ENCODE measurements around the gene SLC45A3.

SLC45A3 gene

GRCh38 chr1:205699416-205699815, 19.1 kb upstream of the SLC45A3 start:
- DNase-seq: no peak

GRCh38 chr1:205698921-205699320, 18.6 kb upstream of the SLC45A3 start:
- DNase-seq: no peak

GRCh38 chr1:205693421-205693991, 13.2 kb upstream of the SLC45A3 start:
- no peak for DNase-seq

DNA sequence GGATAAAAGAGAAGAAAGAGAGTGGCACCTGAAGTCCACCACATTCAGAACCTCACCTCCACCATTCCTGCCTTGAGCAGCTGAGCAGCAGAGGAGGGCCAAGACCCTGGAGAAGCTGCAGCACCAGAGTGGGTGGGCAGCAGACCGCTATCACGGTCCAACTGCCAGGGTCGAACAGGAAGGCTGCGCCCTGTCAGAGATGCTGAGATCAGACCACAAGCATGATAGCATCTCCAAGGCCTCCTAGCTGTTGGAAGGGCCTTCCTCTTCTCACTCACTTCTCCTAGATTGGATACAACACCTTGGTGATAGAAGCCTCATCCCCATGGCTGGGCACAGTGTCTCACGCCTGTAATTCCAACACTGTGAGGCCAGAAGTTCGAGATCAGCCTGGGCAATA, 12.1 kb upstream of the SLC45A3 start:
- DNase-seq: no peak

DNA sequence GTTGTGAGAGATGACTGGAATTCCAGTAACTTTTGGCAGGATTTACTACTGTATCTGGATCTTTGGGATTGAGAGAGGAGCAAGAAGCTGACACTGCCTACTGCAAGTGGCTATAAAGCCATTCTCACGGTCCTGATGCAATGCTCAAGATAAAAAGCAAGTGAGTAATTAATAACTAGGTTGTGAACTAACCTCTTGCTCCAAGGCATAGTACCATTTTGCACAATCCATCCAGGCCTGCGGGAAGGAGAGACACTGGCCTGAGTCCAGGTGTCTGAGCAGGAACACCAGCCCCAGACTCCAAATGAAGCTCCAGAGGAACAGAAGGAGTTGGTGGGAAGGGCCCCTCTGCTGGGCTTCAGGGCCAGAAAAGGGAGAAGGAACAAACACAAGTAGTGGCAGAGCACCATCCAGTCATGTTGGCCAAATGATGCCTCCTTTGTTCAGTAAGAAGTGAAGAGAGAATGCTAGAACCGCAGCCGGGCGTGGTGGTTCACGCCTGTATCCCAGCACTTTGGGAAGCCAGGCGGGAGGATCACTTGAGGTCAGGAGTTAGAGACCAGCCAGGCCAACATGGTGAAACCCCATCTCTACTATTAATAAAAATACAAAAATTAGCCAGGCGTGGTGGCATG, 9.9 kb upstream of the SLC45A3 start:
- no peak for DNase-seq

GRCh38 chr1:205689479-205689878, 9.2 kb upstream of the SLC45A3 start:
- DNase-seq: no peak

DNA sequence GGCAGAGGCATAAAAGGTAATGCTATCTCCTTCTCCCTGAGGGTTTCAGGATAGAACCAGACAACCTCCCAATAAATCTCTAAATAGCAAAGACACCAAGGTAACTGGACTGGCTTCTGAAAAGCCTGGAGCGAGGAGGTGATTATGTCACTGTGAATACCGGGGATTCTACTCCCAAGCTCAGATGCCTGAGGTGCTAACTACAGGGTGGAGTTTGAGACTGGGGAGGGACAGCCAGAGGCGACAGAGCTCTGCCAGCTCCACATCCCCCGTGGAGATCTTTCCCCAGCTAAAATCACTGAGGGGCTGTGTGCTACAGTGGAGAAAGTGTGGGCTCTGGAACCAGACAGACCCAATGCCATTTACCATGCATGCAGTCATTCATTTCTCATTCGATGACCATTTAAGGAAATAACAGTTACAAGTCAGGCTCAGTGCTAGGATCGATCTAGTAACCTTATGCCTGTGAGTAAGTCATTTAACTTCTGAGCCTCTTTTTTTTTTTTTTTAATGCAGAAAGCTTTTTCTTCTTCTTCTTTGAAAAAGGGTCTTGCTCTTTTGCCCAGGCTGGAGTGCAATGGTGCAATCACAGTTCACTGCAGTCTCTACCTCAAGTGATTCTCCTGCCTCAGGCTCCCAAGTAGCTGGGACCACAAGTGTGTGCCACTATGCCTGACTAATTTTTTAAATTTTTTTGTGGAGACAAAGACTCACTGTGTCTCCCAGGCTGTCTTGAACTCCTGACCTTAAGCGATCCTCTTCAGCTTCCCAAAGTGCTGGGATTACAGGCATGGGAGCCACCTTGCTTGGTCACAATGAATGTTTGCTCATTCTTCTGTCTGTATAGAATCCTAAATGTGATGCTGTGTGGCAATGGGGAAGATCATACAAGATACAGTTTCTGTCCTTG, 8.1 kb upstream of the SLC45A3 start:
- no peak for DNase-seq

GRCh38 chr1:205687242-205687641, 6.9 kb upstream of the SLC45A3 start:
- no peak for DNase-seq

DNA sequence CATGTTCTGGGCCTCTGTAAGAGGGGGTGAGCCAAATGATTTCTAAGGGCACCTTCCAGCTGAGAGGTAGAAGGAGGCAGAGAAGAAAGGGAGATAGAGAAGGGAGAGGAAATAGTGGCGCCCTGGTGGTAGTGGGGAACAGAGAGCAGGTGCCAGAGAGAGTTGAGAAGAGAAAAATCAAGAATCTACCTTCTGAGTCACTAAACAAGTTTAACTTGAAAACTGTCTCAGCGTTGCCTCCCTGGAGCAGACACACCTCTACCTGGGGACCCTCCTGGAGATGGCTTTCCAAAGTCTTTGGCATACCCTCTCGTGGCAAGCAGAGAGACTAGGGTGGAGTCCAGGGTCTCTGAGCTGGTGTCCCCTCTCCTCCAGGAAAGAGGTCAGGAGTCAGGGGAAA, 1.1 kb upstream of the SLC45A3 start:
- DNase-seq: no peak

- DNase-seq: no peak
Measured at GRCh38 chr1:205678286-205679111, 1.8 kb downstream of the SLC45A3 start.

DNA sequence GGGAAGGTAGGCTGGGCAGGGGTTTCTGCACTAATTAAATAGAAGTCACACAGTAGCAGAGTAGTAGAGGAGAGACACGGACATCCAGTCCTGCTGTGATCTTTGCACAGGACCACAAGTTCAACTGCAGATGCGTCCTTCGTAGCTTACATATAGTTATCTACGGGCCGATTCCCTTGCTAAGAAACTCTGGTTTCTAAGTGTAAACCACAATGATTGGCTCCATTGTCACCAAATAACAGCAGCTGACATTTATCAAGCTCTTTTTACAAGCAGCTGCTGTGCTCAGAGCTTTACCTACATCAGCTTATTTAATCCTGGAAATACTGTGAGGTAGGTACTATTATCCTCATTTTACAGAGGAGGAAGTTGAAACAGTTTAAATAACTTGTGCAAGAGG, 3.1 kb downstream of the SLC45A3 start:
- no peak for DNase-seq

GRCh38 chr1:205676597-205676996, 3.7 kb downstream of the SLC45A3 start:
- no peak for DNase-seq

GRCh38 chr1:205676002-205676401, 4.3 kb downstream of the SLC45A3 start:
- DNase-seq: no peak

- DNase-seq: no peak
Measured at GRCh38 chr1:205675247-205675646, 5.1 kb downstream of the SLC45A3 start.

DNA sequence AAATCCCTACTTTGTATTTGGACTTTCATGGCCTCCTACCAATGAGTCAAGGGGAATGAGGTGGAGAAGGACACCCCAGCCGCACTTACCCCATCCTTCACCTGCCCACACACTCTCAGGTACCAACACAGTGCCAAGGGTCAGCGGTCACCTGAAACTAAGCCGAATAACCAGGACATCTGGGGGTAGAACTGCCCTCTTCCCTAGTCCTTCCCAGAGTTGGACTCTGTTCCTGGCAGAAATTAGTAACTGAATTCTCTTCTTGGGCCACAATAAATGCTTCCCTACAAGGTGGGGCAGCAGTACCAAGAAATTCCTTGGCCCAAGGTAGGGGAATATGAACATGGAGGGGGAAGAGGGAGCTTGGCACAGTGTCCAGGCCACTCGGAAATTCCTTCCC, 7.3 kb downstream of the SLC45A3 start:
- no peak for DNase-seq

- DNase-seq: no peak
Measured at GRCh38 chr1:205672395-205672889, 7.9 kb downstream of the SLC45A3 start.

DNA sequence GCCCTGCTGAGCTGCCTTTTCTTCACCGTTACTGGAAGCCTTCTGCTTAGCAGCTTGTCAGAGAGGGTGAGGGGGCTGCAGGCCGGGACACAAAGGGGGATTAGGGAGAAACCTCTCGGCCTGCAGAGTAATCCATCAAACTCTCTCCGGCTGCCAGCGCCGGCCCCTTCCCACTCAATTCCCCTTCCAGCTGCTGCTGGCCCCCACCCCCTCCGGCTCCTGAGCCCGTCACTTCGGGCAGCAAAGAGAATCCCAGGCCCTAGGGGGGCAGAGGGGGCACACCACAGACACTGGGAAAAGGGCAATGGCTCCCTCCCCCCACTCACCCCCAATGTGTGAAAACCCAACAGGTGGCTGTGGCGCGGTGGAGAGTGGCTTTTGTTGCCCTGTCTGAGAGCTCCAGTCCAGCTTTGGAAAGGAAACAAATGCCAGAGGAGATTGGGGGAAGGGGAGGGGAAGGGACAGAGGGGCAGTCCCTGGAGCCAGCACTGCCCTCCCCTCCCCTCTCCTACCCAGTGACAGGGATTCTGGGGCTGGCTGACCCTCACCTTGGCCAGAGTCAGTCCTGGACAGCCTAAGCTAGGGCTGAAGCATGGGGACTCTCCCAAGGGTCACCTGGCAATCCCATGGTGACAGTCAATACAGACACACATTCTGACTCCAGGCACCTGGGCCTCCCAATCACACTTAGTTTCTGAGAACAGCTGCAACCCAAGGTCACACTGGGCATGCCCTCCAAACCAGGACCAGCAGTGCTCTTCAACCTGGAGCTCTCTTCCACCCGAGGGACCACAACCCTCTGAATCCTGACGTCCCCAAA, 9.5 kb downstream of the SLC45A3 start:
- no peak for DNase-seq

DNA sequence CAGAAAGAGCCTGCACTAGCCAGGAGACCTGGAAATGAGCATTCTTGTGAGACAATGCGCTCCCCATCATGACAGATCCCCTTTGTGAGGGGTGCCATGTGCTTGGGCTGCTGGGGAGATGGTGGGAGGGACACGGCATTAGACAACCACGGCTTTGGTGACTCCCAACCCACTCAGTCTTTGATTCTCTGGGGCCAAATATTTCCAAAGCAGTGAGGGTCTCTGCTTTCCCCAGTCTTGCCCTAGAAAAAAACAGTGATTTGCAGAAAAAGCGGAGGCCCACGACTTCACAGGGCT, 10.2 kb downstream of the SLC45A3 start:
- DNase-seq: no peak

- no peak for DNase-seq
Measured at GRCh38 chr1:205669341-205670149, 10.8 kb downstream of the SLC45A3 start.

- no peak for DNase-seq
Measured at GRCh38 chr1:205668951-205669340, 11.4 kb downstream of the SLC45A3 start.

- DNase-seq: no peak
Measured at GRCh38 chr1:205667909-205668643, 12.2 kb downstream of the SLC45A3 start.

Data from DMS79 treated with DMSO at 0.1 percent for 48 hours (cell line).